ENCODE data around the gene ITPR1. TPM values are rescaled to one million over a fixed set of nuclear protein-coding genes. Genes with fewer than 3 reads are reported as not detected.

The ITPR1 gene
- total RNA-seq, 1 experiment from 2014 or later = 11.3 TPM

GRCh38 chr3:4806535-4807108 lies 313.5 kb downstream of the ITPR1 start:
- ChIA-PET CTCF (no interaction called here), POLR2A (ENCODE audit: unreplicated experiment) (no interaction called here)
- Histone ChIP-seq H3K4me1 (replicated peaks; ENCODE audit: insufficient read depth) (no peaks in the 10 kb centered on the region), H3K36me3 (ENCODE audit: low read depth) (no peaks in the 10 kb centered on the region), H3F3A (ENCODE audit: insufficient read depth, low read depth) (no peaks in the 10 kb centered on the region), H3K79me2 (ENCODE audit: low read depth) (no peaks in the 10 kb centered on the region), H3K27ac (no peak overlapping the region), H2AFZ (no peak overlapping the region), H3K4me2 (no peak overlapping the region), H3K4me3 (no peak overlapping the region), H4K20me1 (ENCODE audit: insufficient read depth) (no peaks in the 10 kb centered on the region), H3K27me3 (ENCODE audit: insufficient read depth, low read depth) (no peaks in the 10 kb centered on the region), H3K9me2 (ENCODE audit: insufficient read depth) (no peaks in the 10 kb centered on the region), H3K9me3 (ENCODE audit: insufficient read depth, low read depth) (no peaks in the 10 kb centered on the region)
- no peak for TF ChIP-seq EZH2 (IDR thresholded peaks at IDR 0.05; ENCODE audit: low read depth)
- TF ChIP-seq, protein P1, sequence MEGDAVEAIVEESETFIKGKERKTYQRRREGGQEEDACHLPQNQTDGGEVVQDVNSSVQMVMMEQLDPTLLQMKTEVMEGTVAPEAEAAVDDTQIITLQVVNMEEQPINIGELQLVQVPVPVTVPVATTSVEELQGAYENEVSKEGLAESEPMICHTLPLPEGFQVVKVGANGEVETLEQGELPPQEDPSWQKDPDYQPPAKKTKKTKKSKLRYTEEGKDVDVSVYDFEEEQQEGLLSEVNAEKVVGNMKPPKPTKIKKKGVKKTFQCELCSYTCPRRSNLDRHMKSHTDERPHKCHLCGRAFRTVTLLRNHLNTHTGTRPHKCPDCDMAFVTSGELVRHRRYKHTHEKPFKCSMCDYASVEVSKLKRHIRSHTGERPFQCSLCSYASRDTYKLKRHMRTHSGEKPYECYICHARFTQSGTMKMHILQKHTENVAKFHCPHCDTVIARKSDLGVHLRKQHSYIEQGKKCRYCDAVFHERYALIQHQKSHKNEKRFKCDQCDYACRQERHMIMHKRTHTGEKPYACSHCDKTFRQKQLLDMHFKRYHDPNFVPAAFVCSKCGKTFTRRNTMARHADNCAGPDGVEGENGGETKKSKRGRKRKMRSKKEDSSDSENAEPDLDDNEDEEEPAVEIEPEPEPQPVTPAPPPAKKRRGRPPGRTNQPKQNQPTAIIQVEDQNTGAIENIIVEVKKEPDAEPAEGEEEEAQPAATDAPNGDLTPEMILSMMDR (conservative IDR thresholded peaks at IDR 0.05) = no peak
- DNase-seq = no peak
- intact Hi-C loops (cut with micrococcal nuclease; ENCODE audit: unreplicated experiment) = no loop called here
- BruUV-seq (replicated peaks) = no TSS peak

DNA sequence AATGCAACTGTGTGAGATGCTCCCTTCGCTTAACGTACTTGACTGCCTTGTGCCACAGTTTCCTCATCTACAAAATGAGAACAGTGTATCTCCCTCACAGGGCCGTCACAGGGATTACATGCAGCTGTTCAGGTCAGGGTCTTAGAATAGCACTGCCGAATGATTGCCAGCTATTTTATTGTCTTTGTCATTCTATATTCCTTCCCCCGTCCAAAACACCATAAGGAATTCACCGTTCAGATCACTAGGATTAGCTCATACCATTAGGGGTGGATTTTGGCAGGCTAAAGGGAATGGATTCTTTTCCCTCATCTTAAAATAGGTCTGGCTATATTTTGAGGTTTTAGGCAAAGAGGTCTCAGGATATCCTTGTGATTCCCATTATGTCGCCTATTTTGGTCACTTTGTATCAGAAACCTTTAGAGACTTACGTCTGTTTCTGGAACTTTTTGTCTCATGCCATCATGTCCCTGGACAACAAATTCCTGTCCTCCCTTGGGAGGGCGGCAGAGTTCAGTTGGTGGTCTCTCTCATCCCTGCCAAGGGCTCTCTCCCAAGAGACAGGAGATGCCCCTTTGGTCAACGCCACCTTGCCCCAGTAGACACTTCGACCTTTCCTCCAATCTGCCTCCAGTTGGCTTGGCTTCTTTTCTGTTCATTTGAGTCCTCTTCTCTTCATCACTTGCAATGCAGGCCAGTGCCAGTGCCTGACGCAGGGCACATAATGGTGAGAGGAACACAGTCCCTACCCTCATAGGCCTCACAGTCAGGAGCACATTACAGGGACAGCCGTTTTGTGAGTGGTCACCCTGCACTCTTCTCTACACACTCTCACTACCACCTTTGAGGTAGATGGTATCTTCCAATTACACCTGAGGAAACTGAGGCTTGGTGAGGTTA lies 314.5 kb downstream of the ITPR1 start:
- POLR2A ChIA-PET (ENCODE audit: unreplicated experiment) = no interaction called here

GRCh38 chr3:4808637-4809036 lies 315.5 kb downstream of the ITPR1 start:
- Histone ChIP-seq H3K36me3 (ENCODE audit: low read depth) (no peaks in the 10 kb centered on the region), H3K9me3 (ENCODE audit: insufficient read depth, low read depth) (no peaks in the 10 kb centered on the region)

More for the DNA sequence above, 314.5 kb downstream of the ITPR1 start:
- no peak overlapping the region for H3K4me2 ChIP-seq
- intact Hi-C loops (cut with micrococcal nuclease; ENCODE audit: unreplicated experiment) = no loop called here
- H3K27me3 ChIP-seq (ENCODE audit: insufficient read depth, low read depth) = no peaks in the 10 kb centered on the region
- no peak overlapping the region for H3K4me3 ChIP-seq
- no peak for DNase-seq
- H3K9me3 ChIP-seq (ENCODE audit: insufficient read depth, low read depth) = no peaks in the 10 kb centered on the region
- no peaks in the 10 kb centered on the region for H3K4me1 ChIP-seq (replicated peaks; ENCODE audit: insufficient read depth)
- no peaks in the 10 kb centered on the region for H3K36me3 ChIP-seq (ENCODE audit: low read depth)
- BruUV-seq (replicated peaks) = no TSS peak
- no peak for TF ChIP-seq EZH2 (IDR thresholded peaks at IDR 0.05; ENCODE audit: low read depth)
- TF ChIP-seq, protein P1 (conservative IDR thresholded peaks at IDR 0.05) = no peak
- no peaks in the 10 kb centered on the region for H3K9me2 ChIP-seq (ENCODE audit: insufficient read depth)
- no peaks in the 10 kb centered on the region for H3K79me2 ChIP-seq (ENCODE audit: low read depth)
- H3F3A ChIP-seq (ENCODE audit: insufficient read depth, low read depth) = no peaks in the 10 kb centered on the region
- H3K27ac ChIP-seq = no peak overlapping the region
- no peaks in the 10 kb centered on the region for H4K20me1 ChIP-seq (ENCODE audit: insufficient read depth)
- CTCF ChIA-PET = no interaction called here
- H2AFZ ChIP-seq = no peak overlapping the region

More at GRCh38 chr3:4808637-4809036, 315.5 kb downstream of the ITPR1 start:
- ChIA-PET CTCF (no interaction called here), POLR2A (ENCODE audit: unreplicated experiment) (no interaction called here)
- no TSS peak for BruUV-seq (replicated peaks)
- Histone ChIP-seq H3K79me2 (ENCODE audit: low read depth) (no peaks in the 10 kb centered on the region), H4K20me1 (ENCODE audit: insufficient read depth) (no peaks in the 10 kb centered on the region), H3K4me1 (replicated peaks; ENCODE audit: insufficient read depth) (no peaks in the 10 kb centered on the region), H2AFZ (no peak overlapping the region), H3K27ac (no peak overlapping the region), H3K4me2 (no peak overlapping the region), H3K4me3 (no peak overlapping the region), H3F3A (ENCODE audit: insufficient read depth, low read depth) (no peaks in the 10 kb centered on the region), H3K27me3 (ENCODE audit: insufficient read depth, low read depth) (no peaks in the 10 kb centered on the region), H3K9me2 (ENCODE audit: insufficient read depth) (no peaks in the 10 kb centered on the region)
- intact Hi-C loops (cut with micrococcal nuclease; ENCODE audit: unreplicated experiment) = no loop called here
- DNase-seq = no peak
- TF ChIP-seq, protein P1 (conservative IDR thresholded peaks at IDR 0.05) = no peak
- TF ChIP-seq EZH2 (IDR thresholded peaks at IDR 0.05; ENCODE audit: low read depth) = no peak

Measured in PC-9 (cell line).